SK-N-SH treated with all-trans-retinoic acid at 6 μM for 48 hours (cell line): ENCODE results near the gene FCER1G.

Experiments
- ARNTL ChIP-seq: fragments of 450-650 bp; formaldehyde crosslinking; IDR thresholded peaks from 2 replicates; pipeline ENCODE4 v1.5.0; 2020; ENCODE audit warnings: low read depth, mild to moderate bottlenecking, moderate library complexity, borderline replicate concordance
- BACH2 ChIP-seq: fragments of 250-450 bp; sonication (Bioruptor Pico); IDR thresholded peaks from 2 replicates; pipeline ENCODE4 v1.9.0; 2021; ENCODE audit warnings: mild to moderate bottlenecking, borderline replicate concordance
- GLIS3 ChIP-seq: fragments of 250-450 bp; sonication (Bioruptor Pico); IDR thresholded peaks from 2 replicates; pipeline ENCODE4 v1.5.0; 2020; ENCODE audit warnings: mild to moderate bottlenecking, moderate library complexity
- SNAI2 ChIP-seq: fragments of 250-450 bp; sonication (Bioruptor Pico); IDR thresholded peaks from 2 replicates; pipeline ENCODE4 v1.5.0; 2020; ENCODE audit warnings: mild to moderate bottlenecking, moderate library complexity
- TCF4 ChIP-seq: fragments of 250-450 bp; sonication (Bioruptor Pico); IDR thresholded peaks from 2 replicates; pipeline ENCODE4 v1.8.0; 2021; ENCODE audit warnings: mild to moderate bottlenecking, moderate library complexity, borderline replicate concordance
- TOX ChIP-seq: fragments of 250-450 bp; sonication (Bioruptor Pico); IDR thresholded peaks from 2 replicates; pipeline ENCODE4 v1.8.0; 2021; ENCODE audit warnings: mild to moderate bottlenecking, moderate library complexity, borderline replicate concordance
- ZC3H10 ChIP-seq: fragments of 250-450 bp; sonication (Bioruptor Pico); IDR thresholded peaks from 2 replicates; pipeline ENCODE4 v1.5.1; 2021; ENCODE audit warnings: mild to moderate bottlenecking, moderate library complexity
- ZFP30 ChIP-seq: fragments of 450-650 bp; formaldehyde crosslinking; IDR thresholded peaks from 2 replicates; pipeline ENCODE4 v1.5.0; 2022; ENCODE audit warnings: mild to moderate bottlenecking, moderate library complexity
- ZNF70 ChIP-seq: fragments of 450-650 bp; formaldehyde crosslinking; IDR thresholded peaks from 2 replicates; pipeline ENCODE4 v1.5.0; 2020; ENCODE audit warnings: mild to moderate bottlenecking, moderate library complexity
- ZNF8 ChIP-seq: fragments of 450-650 bp; formaldehyde crosslinking; IDR thresholded peaks from 2 replicates; pipeline ENCODE4 v1.5.0; 2020; ENCODE audit warnings: mild to moderate bottlenecking, moderate library complexity
- TF ChIP-seq, protein P1 (sequence below): fragments of 250-450 bp; sonication (Bioruptor Pico); IDR thresholded peaks from 2 replicates; pipeline ENCODE4 v1.8.0; 2020; ENCODE audit warnings: mild to moderate bottlenecking, moderate library complexity, borderline replicate concordance
- TF ChIP-seq, protein P2 (sequence below): fragments of 250-450 bp; sonication (Bioruptor Pico); IDR thresholded peaks from 2 replicates; pipeline ENCODE4 v1.8.0; 2021; ENCODE audit warnings: low read depth, mild to moderate bottlenecking, moderate library complexity, borderline replicate concordance

DNA sequence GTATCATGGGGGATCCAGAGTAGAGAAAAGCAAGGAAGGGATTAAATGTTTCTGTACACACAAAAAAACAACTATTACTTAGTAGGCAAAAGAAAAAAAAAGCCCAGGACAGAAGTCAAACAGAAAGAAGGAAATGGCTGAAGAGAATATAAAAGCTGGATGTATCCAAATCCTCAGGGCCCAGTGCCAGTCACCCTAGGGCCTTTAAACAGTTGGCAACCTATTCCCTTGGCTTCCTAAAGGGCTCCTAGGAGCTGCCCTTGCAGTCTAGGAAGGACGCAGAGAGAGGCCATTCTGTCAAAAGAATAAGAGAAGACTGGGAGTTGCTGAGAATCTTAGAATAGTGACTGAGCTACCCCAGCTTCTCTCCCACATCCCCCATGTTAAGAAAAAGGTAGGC, 42.7 kb upstream of the FCER1G start:
- TF ChIP-seq ARNTL (CRISPR knock-in tag) (no peak), ZNF8 (CRISPR knock-in tag) (no peak), ZNF70 (CRISPR knock-in tag) (no peak), TOX (CRISPR knock-in tag) (no peak), ZFP30 (CRISPR knock-in tag) (no peak), BACH2 (CRISPR knock-in tag) (no peak), ZC3H10 (CRISPR knock-in tag) (no peak), SNAI2 (CRISPR knock-in tag) (no peak), GLIS3 (no peak), TCF4 (CRISPR knock-in tag) (no peak)
- TF ChIP-seq, protein P1, sequence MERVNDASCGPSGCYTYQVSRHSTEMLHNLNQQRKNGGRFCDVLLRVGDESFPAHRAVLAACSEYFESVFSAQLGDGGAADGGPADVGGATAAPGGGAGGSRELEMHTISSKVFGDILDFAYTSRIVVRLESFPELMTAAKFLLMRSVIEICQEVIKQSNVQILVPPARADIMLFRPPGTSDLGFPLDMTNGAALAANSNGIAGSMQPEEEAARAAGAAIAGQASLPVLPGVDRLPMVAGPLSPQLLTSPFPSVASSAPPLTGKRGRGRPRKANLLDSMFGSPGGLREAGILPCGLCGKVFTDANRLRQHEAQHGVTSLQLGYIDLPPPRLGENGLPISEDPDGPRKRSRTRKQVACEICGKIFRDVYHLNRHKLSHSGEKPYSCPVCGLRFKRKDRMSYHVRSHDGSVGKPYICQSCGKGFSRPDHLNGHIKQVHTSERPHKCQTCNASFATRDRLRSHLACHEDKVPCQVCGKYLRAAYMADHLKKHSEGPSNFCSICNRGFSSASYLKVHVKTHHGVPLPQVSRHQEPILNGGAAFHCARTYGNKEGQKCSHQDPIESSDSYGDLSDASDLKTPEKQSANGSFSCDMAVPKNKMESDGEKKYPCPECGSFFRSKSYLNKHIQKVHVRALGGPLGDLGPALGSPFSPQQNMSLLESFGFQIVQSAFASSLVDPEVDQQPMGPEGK (CRISPR knock-in tag), result no peak
- TF ChIP-seq, protein P2, sequence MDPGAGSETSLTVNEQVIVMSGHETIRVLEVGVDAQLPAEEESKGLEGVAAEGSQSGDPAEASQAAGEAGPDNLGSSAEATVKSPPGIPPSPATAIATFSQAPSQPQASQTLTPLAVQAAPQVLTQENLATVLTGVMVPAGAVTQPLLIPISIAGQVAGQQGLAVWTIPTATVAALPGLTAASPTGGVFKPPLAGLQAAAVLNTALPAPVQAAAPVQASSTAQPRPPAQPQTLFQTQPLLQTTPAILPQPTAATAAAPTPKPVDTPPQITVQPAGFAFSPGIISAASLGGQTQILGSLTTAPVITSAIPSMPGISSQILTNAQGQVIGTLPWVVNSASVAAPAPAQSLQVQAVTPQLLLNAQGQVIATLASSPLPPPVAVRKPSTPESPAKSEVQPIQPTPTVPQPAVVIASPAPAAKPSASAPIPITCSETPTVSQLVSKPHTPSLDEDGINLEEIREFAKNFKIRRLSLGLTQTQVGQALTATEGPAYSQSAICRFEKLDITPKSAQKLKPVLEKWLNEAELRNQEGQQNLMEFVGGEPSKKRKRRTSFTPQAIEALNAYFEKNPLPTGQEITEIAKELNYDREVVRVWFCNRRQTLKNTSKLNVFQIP (CRISPR knock-in tag), result no peak
